ENCODE data around the gene MYF6. TPM values are rescaled to one million over a fixed set of nuclear protein-coding genes. Genes with fewer than 3 reads are reported as not detected.

The MYF6 gene
- total RNA-seq, 1 donor from 2014 or later = 0.16 TPM

DNA sequence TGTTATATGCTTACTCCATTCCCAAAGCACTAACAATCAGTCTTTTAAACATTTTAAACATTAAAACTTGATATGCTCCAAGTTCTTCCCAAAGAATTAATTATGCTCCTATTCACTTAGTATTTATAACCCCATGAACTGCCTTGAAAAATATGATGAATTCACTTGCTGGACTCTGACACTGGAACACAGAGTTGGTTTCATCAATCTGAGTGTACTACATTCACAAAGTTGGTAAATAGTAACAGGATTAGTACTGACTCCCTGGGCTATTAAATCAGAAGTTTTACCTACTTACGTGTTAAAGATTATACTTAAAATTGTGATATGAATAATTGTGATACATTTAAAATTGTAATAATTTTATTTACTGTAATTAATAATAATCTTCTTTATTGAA is 17.3 kb upstream of the MYF6 start:
- H3K36me3 Mint-ChIP-seq = no peaks in the 10 kb centered on the region
- H3K27me3 Mint-ChIP-seq (ENCODE audit: low read depth) = no peaks in the 10 kb centered on the region
- peaks cover 11% of the 10 kb centered on the region for H3K9me3 Mint-ChIP-seq
- H3K27ac Mint-ChIP-seq = no peak overlapping the region
- H3K4me1 Mint-ChIP-seq = no peaks in the 10 kb centered on the region
- H3K4me3 Mint-ChIP-seq = no peak overlapping the region
- TF ChIP-seq, protein P1, sequence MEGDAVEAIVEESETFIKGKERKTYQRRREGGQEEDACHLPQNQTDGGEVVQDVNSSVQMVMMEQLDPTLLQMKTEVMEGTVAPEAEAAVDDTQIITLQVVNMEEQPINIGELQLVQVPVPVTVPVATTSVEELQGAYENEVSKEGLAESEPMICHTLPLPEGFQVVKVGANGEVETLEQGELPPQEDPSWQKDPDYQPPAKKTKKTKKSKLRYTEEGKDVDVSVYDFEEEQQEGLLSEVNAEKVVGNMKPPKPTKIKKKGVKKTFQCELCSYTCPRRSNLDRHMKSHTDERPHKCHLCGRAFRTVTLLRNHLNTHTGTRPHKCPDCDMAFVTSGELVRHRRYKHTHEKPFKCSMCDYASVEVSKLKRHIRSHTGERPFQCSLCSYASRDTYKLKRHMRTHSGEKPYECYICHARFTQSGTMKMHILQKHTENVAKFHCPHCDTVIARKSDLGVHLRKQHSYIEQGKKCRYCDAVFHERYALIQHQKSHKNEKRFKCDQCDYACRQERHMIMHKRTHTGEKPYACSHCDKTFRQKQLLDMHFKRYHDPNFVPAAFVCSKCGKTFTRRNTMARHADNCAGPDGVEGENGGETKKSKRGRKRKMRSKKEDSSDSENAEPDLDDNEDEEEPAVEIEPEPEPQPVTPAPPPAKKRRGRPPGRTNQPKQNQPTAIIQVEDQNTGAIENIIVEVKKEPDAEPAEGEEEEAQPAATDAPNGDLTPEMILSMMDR (IDR thresholded peaks at IDR 0.05; ENCODE audit: unreplicated experiment) = no peak
- DNase-seq (ENCODE audit: low spot score in 2 of 2, unreplicated experiment in 2 of 2) = no peak

- no peaks in the 10 kb centered on the region for H3K27me3 Mint-ChIP-seq (ENCODE audit: low read depth)
- H3K27ac Mint-ChIP-seq = no peak overlapping the region
- no peaks in the 10 kb centered on the region for H3K4me1 Mint-ChIP-seq
- peaks cover 11% of the 10 kb centered on the region for H3K9me3 Mint-ChIP-seq
- TF ChIP-seq, protein P1 (IDR thresholded peaks at IDR 0.05; ENCODE audit: unreplicated experiment) = no peak
- H3K36me3 Mint-ChIP-seq = no peaks in the 10 kb centered on the region
- no peak for DNase-seq (ENCODE audit: low spot score in 2 of 2, unreplicated experiment in 2 of 2)
- H3K4me3 Mint-ChIP-seq = no peak overlapping the region
Measured at GRCh38 chr12:80690513-80690912, 16.9 kb upstream of the MYF6 start.

DNA sequence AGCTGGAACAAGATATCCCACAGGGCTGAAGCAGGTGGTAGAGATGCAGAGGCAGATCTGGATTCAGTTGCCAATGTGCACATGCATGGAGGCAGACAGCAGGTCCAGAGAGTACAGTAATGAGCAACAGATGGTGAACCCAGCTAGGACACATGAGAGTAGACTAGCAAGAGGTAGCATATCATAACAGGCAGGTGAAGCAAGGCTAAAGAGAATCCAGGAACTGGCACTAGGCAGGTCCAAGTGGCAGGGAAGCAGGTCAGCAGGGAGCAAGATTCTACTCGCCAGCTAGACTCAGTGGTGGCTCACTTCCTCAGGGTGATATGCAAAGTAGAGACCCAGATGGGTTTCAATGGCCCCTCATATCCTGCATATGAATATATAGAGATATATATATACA is 15.3 kb upstream of the MYF6 start:
- no peak for DNase-seq (ENCODE audit: low spot score in 2 of 2, unreplicated experiment in 2 of 2)
- no peaks in the 10 kb centered on the region for H3K27me3 Mint-ChIP-seq (ENCODE audit: low read depth)
- H3K4me3 Mint-ChIP-seq = no peak overlapping the region
- H3K27ac Mint-ChIP-seq = no peak overlapping the region
- no peaks in the 10 kb centered on the region for H3K4me1 Mint-ChIP-seq
- H3K9me3 Mint-ChIP-seq = peaks cover 6% of the 10 kb centered on the region
- H3K36me3 Mint-ChIP-seq = no peaks in the 10 kb centered on the region
- TF ChIP-seq, protein P1 (IDR thresholded peaks at IDR 0.05; ENCODE audit: unreplicated experiment) = no peak

- H3K9me3 Mint-ChIP-seq = no peaks in the 10 kb centered on the region
- no peak overlapping the region for H3K4me3 Mint-ChIP-seq
Measured at GRCh38 chr12:80697270-80697887, 10.1 kb upstream of the MYF6 start.

GRCh38 chr12:80698256-80698655 is 9.2 kb upstream of the MYF6 start:
- peaks cover 12% of the 10 kb centered on the region for H3K27me3 Mint-ChIP-seq (ENCODE audit: low read depth)
- DNase-seq (ENCODE audit: low spot score in 2 of 2, unreplicated experiment in 2 of 2) = no peak
- TF ChIP-seq, protein P1 (IDR thresholded peaks at IDR 0.05; ENCODE audit: unreplicated experiment) = no peak
- no peaks in the 10 kb centered on the region for H3K36me3 Mint-ChIP-seq
- H3K9me3 Mint-ChIP-seq = no peaks in the 10 kb centered on the region
- peaks cover 11% of the 10 kb centered on the region for H3K4me1 Mint-ChIP-seq
- no peak overlapping the region for H3K27ac Mint-ChIP-seq
- no peak overlapping the region for H3K4me3 Mint-ChIP-seq

More at GRCh38 chr12:80697270-80697887, 10.1 kb upstream of the MYF6 start:
- Mint-ChIP-seq H3K4me1 (peaks cover 2% of the 10 kb centered on the region), H3K36me3 (no peaks in the 10 kb centered on the region), H3K27ac (peak overlapping the region; percentile 41), H3K27me3 (ENCODE audit: low read depth) (peaks cover 12% of the 10 kb centered on the region)
- no peak for DNase-seq (ENCODE audit: low spot score in 2 of 2, unreplicated experiment in 2 of 2)
- TF ChIP-seq, protein P1 (IDR thresholded peaks at IDR 0.05; ENCODE audit: unreplicated experiment) = no peak
